Measurements from ENCODE around the gene RNF19B.

The RNF19B gene

DNA sequence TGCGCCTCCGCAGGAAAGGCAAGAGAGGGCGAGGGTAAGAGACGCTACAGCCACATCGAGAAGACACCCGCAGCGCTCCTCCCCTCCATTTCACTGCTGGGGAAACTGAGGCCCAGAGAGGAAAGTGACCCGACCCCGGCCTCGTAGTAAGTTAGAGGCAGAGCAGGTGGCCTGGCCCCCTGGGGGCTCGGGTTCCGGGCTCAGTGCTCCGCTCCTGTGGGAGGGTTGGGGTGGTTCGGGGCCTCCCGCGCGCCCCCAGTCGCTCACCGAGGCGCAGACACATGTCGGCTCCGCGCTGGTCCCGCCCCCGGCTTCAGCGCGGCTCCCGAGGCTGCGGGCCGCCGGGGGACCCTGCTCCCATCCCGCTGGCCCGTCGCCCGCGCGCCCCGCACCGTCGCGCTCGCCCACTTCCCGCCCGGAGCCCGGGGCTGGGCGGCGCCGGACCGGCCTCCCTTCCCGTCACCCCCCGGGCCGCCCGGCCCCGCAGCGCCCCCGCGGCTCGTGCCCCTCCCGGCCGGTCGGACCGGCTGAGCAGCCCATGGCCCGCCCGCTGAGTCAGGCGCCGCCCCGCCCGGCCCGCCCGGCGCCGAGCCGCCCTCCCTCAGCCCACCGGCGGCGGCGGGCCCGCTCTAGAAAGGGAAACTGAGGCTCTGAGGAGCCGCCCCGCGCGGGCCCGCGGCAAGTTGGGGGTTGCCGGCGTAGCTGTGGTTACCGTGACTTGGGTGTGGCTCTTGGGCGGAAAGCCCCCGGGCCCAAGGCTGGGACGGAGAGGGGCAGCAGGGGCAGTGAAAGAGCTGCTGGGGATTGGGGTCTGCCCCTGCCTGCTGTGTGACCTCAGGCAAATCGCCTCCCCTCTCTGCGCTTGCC is 63.4 kb downstream of the RNF19B start, which contains the start of gene TMEM54:
TMEM54 (minus strand) TSS at position 434 of the 867 bp plus-strand sequence; CDS start at position 283, 151 bp downstream.
- peak; percentile 42 for DNase-seq

DNA sequence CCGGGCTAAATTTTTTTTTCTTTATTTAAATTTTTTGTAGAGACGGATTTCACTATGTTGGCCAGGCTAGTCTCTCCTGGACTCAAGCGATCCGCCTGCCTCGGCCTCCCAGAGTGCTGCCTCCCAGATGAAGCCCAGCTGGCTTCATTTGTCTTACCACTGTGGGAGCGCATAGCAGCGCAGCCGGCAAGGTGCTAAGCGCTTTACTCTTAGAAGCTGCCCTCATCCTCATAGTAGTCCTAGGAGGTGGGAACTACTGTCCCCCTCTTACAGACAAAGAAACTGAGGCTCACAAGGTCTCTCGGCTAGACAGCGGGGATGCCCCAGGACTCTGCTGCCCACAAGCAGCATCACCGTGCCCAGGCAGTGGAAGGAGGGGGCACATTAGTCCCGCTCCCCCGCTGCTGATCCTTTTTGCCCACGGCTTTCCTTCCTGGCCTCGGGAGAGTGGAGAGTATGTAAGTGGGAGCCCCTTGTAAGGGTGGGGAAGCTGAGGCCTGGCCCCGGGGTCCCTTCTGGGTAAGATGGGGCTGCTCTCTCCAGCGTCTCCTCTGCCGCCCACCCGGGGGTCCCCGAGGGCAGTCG is 64.1 kb downstream of the RNF19B start:
- DNase-seq = no peak

DNA sequence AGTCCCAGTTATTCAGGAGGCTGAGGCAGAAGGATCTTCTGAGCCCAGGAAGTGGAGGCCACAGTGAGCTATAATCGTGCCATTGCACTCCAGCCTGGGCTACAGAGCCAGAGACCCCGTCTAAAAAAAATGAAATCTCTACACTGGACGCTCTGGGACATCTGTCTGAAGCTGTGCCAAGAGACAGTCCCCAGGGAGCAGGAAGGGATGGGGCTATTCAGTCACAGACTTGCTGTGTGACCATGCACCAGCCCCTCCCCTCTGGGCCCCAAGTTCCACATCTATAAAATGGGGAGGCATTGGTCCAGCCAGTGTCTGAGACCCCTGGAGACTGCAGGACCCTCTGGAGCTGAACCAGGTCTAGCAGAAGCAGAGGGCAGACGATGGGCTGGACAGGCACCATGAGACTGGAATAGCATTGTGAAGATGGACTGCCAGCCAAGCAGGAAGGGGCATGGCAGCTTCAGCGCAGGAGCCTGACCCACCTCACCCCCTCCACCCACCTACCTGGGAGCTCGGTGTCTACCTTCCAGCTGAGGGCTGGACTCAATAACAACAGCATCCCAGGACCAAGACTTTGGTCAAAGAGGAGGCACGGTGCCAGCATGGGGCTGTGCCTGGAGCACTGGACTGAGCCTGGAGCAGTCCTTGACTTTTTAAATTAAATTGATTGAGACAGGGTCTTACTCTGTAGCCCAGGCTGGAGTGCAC is 64.9 kb downstream of the RNF19B start:
- DNase-seq = no peak

DNA sequence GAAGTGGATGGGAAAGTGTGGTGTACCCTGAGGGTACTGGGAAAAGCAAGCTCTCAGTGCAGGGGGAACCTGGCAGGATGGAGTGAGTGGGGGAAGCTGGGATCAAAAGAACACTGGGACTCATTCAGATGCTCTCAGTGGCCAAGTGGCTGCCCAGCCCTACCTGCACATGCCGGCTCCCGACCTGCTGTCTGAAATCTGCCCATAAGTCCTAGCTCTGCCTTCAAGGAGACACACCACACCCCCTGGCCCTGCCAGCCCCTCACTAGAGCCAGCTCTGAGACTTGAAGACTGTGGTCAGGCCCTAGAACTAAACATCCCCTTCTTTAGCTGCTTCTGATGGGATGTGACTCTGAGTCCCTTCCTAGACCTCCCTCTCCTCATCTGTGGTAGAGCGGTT is 65.7 kb downstream of the RNF19B start:
- DNase-seq = no peak

DNA sequence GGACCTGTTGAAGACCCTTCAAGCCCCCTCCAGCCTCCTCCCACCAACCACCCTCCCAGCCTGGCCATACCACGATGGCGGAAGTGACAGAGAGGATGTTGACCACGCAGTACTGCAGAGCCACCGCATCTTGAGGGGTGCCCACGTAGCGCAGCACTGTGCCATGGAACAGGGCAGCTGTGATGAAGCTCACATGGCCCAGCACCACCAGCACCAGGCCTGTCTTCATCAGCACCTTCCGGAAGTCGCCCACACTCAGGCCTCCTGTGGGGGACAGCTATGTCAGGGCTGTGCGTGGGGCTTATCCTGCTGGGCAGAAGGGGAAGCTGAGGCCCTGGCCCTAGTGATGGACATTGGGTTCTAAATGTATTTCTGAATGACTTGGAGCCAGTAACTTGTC is 66.6 kb downstream of the RNF19B start:
- DNase-seq = no peak

DNA sequence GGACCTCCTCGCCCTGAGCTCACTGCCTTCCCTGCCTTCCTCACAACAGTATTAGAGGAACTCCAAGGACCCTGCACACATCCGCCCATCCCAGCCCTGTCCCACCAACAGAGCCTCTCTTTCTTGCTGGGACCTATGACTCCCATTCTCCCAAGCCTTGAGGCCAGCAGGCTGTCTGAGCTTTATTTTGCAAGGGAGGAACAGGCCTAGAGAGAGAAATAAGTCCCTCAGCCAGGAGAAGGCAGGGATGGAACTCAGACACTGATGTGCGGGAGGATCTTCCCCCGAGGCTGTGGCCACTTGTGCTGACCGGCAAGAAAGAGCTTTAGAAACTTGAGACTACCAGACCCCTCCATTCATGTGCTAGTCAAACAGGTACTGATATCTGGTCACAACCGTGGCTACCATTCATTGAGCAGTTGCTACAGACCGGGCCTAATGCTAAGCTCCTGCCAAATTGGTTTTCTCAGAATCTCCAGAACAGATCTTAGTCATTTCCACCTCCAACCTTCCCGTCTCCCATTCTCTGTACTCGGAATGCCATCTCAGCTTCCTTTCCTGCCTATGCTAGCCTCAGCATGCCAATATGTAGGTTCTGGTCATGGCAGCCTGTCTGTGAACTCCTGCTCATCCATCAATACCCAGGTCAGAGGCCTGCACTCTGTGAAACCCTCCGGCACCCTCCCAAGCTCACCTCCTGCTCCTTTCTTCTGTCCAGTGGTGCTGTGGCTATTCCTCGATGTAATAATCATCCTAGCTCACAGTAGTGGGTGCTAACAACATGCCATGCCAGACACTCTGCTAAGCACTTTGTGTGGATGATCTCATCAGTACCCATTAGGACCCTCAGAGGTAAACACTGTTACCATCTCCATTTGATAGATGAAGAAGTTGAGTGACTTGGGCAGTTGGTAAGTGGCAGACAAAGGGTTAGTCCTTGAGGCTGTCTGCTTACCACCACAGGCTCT is 67.2 kb downstream of the RNF19B start:
- no peak for DNase-seq

DNA sequence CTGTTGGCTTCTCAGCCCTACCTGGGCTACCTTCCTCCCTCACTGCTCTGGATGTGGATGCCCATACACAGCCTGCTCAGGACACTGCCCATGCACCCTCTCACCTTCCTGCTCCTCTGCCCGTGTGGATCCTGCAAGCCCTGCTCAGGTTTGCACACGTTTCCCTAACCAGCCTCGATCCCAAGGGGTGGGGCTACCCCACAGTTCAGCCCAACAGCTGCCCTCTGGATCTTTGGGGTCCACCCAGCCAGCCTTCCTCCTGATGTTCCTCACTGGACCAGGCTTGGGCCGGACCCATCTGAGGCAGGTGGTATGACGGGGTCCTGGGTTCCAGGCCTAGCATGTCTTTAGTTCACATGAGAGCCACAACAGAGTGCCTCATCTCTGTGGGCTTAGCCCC is 68.2 kb downstream of the RNF19B start:
- DNase-seq = no peak

DNA sequence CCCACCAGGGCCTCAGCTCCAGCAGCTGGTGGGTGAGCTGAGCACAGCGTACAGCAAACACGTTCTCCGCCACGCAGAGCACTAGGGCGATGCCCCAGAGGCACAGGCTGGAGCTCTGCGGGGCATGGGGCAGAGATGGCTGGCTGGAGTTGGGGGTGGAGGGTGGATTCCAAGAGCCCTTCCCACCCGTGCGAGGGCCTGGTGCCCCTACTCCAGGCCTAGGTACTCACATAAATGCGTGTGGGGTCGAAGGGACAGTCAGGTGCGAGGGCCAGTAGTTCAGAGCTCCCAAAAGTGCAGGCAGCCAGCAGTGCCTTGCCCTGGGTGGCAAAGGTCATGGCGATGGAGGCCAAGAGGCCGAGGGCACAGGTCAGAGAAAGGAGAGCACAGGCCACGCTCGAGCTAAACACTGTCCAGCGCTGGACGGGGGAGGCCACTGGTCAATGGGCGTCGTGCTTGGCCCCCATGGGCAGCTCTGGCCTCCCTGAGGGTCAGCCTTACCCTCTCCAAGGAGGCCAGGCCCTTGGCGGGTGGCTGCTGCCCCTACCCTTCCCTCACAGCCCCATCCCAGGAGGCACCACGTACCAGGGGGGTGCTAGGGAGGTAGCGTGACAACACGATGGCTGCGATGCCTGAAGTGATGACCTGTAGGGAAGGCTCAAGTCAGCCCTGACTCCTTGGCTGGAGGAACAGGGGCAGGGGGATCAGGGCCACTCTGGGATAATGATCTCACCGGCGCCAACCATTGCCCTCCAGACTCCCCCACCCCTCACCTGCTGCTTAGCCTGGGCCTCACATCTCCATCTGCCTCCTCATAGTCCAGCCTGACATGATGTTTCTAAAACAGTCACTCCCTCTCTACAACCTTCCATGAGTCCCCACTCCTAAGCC is 69.0 kb downstream of the RNF19B start:
- DNase-seq = no peak

DNA sequence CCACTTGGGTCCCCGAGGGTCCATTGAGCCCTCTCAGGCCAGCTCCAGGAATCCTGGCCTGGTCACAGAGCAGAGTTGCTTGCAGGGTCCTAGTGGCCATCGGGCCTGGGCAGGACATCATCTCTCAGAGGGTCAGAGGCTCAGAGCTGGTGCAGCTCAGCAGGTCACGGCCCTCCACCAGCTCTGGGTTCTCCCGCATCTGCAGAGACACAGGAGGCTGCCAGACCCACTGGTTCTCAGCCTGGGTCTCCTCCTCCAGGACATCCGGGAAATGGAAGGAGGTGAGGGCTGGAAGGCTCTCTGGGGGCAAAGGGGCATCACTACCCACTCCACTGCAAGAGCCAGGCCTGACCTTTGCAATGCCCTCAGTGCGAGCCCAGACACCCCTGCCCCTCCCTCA is 69.9 kb downstream of the RNF19B start:
- no peak for DNase-seq

DNA sequence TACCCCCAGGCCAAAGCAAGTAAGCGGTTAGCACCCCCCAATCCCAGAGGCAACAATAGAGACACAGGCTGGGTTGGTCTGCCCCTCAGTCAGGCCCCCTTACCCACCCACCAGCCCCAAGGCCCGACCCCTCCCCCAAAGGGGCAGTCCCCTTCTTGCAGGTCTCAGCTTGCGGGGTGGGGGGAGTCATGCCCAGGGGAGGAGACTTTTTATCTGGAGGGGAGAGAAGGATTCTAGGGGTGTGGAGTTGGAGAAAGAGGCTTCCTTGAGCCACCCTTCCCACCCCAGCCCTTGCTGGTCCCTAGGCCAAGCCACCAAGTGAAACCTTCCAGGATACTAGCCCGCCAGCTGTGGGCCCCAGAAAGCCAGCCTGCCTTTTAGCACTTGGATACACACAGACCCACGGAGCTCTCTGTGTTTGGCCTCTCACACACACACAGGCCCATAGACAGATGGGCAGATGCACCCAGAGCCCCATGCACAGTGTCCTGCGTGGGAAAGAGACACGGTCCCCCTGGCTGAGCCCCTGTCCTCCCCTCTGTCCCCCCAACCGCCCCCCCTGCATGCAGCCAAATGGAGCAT is 70.5 kb downstream of the RNF19B start:
- DNase-seq = peak; percentile 33

DNA sequence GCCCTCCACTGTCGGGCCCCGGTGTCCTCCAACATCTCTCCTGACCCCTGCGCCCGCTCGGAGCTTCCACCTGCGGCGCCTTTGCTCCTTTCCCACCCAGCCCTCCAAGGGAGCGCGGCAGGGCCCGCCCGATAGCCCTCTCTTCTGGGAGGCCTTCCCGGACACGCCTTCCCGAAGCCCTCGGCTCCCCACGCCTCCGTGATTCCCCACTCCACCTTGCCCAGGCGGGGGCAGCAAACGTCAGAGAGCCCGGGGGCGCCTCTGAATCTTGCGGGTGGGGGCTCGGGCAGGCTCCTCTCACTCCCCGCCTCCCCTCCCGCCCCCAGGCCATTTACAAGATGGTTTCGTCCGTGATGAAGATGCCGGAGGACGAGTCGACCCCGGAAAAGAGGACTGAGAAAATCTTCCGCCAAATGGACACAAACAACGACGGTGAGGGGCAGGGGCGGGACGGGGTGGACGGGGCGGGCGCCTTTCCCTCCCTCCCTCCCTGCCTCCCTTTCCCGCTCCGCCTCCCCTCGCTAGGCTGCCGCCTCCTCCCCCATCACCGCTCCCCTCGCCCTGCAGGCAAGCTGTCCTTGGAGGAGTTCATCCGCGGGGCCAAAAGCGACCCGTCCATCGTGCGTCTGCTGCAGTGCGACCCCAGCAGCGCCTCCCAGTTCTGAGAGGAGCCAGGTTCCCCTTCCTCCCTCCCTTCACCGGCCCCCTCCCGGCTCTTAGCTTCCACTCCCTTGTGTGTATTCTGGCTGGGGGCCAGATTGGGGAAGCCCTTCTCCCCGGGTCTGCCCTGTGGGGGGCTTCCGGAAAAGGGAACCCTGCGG is 71.2 kb downstream of the RNF19B start:
- peak; percentile 70 for DNase-seq

DNA sequence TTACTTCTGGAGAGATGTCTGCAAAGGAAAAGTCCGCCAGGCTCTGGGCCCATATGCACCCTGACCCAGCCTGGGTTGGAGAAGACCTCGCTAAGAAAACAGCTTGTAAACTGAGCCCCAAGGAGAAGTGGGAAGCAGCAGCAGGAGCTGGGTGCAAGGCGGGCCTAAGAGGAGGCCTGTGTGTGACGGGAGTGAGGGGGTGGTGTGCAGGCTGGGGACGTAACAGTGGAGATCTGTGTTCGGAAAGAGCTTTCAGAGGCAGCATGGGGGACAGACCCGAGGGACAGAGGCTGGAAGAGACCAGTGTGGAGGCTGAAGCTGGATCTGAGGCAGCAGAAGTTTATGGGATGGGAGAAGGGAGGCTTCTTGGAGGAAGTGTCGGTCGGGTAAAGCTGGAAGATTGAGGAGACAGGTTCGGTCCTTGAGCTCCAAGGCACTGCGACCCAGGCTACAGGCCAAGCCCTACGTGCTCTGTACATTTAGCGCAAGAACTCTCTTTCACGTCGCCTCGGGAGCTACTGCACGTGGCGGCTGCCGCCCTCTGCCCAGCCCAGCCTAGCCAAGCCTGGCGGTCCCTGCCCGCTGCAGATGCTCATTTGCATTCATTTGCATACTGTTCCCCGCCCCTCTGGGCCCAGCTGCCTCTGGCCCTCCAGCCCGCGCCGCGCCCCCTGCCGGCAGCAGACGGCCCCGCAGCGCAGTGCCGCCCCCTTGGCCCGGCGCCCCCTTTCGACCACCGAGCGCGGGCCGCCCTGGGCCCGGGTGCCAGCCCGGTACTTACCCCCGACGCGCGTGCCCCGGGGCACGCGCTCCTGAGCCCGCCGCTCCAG is 72.0 kb downstream of the RNF19B start:
- peak; percentile 61 for DNase-seq

DNA sequence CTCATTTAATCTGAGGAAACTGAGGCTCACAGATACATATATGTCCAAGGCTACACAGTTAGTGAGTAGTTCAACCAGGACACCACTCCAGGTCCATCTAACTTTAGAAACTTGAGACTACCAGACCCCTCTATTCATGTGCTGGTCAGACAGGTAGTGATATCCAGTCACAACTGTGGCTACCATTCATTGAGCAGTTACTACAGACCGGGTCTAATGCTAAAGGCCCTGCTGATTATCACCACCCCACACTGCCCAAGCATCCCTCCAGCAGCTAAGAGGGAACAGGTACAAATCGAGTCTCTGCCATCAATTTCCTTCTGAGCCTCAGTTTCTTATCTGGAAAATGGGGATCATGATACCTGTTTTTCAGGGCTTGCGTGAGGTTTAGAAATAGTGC is 73.0 kb downstream of the RNF19B start:
- DNase-seq = no peak

DNA sequence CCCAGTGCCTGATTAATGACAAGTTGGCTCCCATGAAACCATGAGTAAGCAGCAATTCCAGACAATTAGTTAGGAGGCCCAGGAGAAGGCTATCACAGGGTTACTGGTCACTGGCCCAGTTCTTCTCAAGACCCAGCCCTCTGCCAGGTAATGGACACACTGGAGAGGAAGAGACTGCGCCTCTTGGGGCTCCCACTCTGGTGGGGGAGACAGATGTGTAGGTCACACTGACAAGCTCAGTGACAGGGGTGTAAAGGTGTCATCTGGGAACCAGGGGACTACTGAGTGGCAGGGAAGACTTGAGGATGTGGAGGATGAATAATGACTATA is 73.4 kb downstream of the RNF19B start:
- DNase-seq = no peak

DNA sequence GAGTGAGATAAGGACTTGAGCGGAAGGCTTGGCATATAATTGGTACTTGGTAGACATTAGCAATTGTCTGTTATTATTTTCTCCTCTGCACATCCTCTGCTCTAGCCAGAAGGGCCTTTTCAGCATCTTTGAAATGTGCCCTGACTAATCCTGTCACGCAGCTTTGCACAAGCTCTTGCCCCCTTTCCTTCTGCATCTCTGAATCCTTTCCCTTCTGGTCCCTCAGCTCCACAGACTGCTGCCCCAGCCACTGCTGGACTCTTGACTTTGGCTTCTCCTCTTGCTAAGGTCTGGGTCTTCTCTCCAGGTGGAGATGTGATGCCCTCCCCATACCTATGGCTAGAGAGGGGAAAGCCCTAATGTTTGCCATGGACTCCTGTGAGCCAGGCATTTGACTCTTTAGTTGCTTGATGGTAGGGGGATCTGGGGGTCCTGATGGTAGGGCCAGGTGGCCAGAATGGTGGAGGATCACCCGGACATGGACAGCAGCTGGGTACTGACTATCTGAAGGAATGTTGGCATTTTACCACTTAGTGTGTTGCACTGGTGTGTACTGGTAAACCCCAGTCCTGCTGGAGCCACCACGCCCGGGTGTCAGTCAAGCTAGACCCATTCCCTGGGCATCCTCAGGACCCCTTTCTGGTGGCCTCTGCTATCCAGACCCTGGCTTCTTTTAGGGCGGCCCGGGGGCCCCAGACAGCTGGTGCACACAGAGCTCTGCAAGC is 73.9 kb downstream of the RNF19B start:
- no peak for DNase-seq

DNA sequence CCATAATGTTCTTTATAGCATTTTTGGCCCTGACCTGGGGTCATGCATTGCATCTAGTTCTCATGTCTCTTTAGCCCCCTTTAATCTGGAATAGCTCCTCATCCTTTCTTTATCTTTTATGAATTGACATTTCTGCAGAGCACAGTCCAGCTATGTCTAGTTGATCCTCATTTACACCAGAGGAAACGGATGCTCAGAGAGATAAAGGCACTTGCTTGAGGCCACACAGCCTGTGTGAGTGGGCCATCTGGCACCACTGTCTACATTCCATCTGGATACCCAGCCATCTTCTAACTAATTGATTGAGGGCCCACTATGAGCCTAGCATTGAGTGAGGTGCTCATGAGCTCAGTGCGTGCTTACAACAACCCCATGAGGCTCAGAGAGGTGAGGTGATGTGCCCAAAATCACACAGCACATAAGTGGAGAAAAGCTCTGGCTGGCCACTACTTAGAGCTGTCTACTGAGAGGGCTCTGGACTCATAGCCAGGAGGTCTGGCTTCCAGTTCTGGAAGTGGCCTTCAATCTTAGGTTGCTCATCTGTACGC is 74.8 kb downstream of the RNF19B start:
- DNase-seq = no peak

DNA sequence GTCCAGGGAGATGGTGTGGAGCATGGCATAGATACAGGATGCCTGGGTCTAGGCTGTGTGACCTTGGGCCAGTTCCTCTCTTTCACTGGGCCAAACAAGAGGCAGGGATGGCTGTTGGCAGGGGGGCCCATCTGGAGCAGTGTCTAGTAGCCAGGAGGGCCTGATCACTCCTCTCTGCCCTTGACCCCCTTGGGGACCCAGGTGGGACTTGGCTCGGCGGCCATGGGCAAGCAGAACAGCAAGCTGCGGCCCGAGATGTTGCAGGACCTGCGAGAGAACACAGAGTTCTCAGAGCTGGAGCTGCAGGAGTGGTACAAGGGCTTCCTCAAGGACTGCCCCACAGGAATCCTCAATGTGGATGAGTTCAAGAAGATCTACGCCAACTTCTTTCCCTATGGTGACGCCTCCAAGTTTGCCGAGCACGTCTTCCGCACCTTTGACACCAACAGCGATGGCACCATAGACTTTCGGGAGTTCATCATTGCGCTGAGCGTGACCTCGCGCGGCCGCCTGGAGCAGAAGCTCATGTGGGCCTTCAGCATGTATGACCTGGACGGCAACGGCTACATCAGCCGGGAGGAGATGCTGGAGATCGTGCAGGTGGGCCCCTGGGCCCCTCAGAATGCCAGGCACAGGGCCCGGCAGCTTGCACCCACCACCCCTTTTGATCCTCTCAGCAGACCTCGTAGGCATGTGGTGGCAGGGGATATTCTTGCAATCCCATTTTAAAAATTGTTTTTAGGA is 75.8 kb downstream of the RNF19B start:
- no peak for DNase-seq

DNA sequence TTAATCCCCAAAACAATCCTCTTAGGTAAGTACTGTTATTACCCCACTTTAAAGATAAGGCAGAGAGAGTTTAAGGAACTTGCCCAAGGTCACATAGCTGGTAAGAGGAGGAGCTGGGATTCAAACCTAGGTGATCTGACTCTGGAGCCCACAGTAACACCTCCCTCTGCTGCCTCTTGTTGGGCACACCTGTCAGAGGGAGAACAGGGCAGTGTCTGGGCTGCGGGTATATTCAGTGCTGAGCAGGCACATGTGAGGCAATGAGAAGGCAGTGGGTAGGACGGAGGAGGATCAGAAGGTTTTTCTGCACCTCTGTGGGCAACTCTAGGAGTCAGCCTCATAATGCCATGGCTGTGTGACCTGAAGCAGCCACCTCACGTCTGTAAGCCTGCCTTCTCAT is 76.5 kb downstream of the RNF19B start:
- no peak for DNase-seq
